ENCODE results near the gene CD200R1L. TPM values are rescaled to one million over a fixed set of nuclear protein-coding genes. Genes with fewer than 3 reads are reported as not detected.

CD200R1L gene
- total and polyA plus RNA-seq, 7 experiments from 2014 or later: not detected

GRCh38 chr3:112769286-112769978 is 77.2 kb downstream of the CD200R1L start:
- Histone ChIP-seq H3K4me1 (ENCODE audit: control insufficient read depth in 2 of 2, insufficient read depth in 2 of 2, low read length in 2 of 2) (peaks cover 4 to 19% of the 10 kb centered on the region in 2 donors), H3K9me3 (ENCODE audit: control insufficient read depth in 2 of 3, low read length in 3 of 3) (no peaks in the 10 kb centered on the region), H3K4me3 (ENCODE audit: low read length) (no peak overlapping the region), H3K27me3 (ENCODE audit: control insufficient read depth in 2 of 2, insufficient read depth in 2 of 2, low read length in 2 of 2) (no peaks in the 10 kb centered on the region), H3K36me3 (ENCODE audit: control insufficient read depth in 2 of 3, insufficient read depth in 3 of 3, low read length in 3 of 3) (no peaks in the 10 kb centered on the region), H3K27ac (ENCODE audit: low read depth, low read length) (no peak overlapping the region)
- ATAC-seq (no peak), DNase-seq (no peak)
- Mint-ChIP-seq H3K27me3 (no peaks in the 10 kb centered on the region), H3K27ac (no peak overlapping the region), H3K9me3 (peaks cover 0 to 3% (median 0%) of the 10 kb centered on the region in 11 donors), H3K36me3 (no peaks in the 10 kb centered on the region), H3K4me3 (no peak overlapping the region), H3K4me1 (peaks cover 4 to 14% (median 7%) of the 10 kb centered on the region in 7 donors)
- intact Hi-C loops (cut with micrococcal nuclease): no loop called here
- CTCF ChIA-PET: interaction anchor here (0.8 kb wide), 1 partner anchor 45 kb away, joined by 3 read pairs; no protein-coding TSS in a partner anchor
- POLR2A ChIA-PET: no interaction called here

- no peak overlapping the region for H3K4me3 ChIP-seq (ENCODE audit: low read length)
- H3K4me1 ChIP-seq (ENCODE audit: control insufficient read depth in 2 of 2, insufficient read depth in 2 of 2, low read length in 2 of 2): peaks cover 0 to 3% of the 10 kb centered on the region in 2 donors
- DNase-seq: no peak
- H3K27me3 ChIP-seq (ENCODE audit: control insufficient read depth in 2 of 2, insufficient read depth in 2 of 2, low read length in 2 of 2): no peaks in the 10 kb centered on the region
- no peak overlapping the region for H3K27ac ChIP-seq (ENCODE audit: low read depth, low read length)
- ATAC-seq: no peak
- H3K9me3 ChIP-seq (ENCODE audit: control insufficient read depth in 2 of 3, low read length in 3 of 3): no peaks in the 10 kb centered on the region
- Mint-ChIP-seq H3K4me3 (no peak overlapping the region), H3K36me3 (no peaks in the 10 kb centered on the region), H3K4me1 (peaks cover 0 to 8% (median 0%) of the 10 kb centered on the region in 7 donors), H3K27me3 (no peaks in the 10 kb centered on the region), H3K27ac (no peak overlapping the region), H3K9me3 (peaks cover 0 to 3% (median 0%) of the 10 kb centered on the region in 11 donors)
- intact Hi-C loops (cut with micrococcal nuclease): no loop called here
- no peaks in the 10 kb centered on the region for H3K36me3 ChIP-seq (ENCODE audit: control insufficient read depth in 2 of 3, insufficient read depth in 3 of 3, low read length in 3 of 3)
- CTCF ChIA-PET: no interaction called here
- POLR2A ChIA-PET: no interaction called here
Measured at GRCh38 chr3:112767777-112768176, 78.9 kb downstream of the CD200R1L start.

GRCh38 chr3:112767177-112767576 is 79.5 kb downstream of the CD200R1L start:
- Mint-ChIP-seq H3K9me3 (peaks cover 0 to 3% (median 0%) of the 10 kb centered on the region in 11 donors), H3K27me3 (no peaks in the 10 kb centered on the region), H3K4me3 (no peak overlapping the region), H3K27ac (no peak overlapping the region), H3K4me1 (peaks cover 0 to 8% (median 0%) of the 10 kb centered on the region in 7 donors), H3K36me3 (no peaks in the 10 kb centered on the region)
- DNase-seq (no peak), ATAC-seq (peak; percentile 42)
- ChIA-PET CTCF (interaction anchor here (0.6 kb wide), 1 partner anchor 11 kb away, joined by 4 read pairs; no protein-coding TSS in a partner anchor), POLR2A (no interaction called here)
- no peaks in the 10 kb centered on the region for H3K4me1 ChIP-seq (ENCODE audit: control insufficient read depth in 2 of 2, insufficient read depth in 2 of 2, low read length in 2 of 2)
- no peaks in the 10 kb centered on the region for H3K9me3 ChIP-seq (ENCODE audit: control insufficient read depth in 2 of 3, low read length in 3 of 3)
- no peak overlapping the region for H3K4me3 ChIP-seq (ENCODE audit: low read length)
- intact Hi-C loops (cut with micrococcal nuclease): no loop called here
- H3K27ac ChIP-seq (ENCODE audit: low read depth, low read length): no peak overlapping the region
- H3K36me3 ChIP-seq (ENCODE audit: control insufficient read depth in 2 of 3, insufficient read depth in 3 of 3, low read length in 3 of 3): no peaks in the 10 kb centered on the region
- H3K27me3 ChIP-seq (ENCODE audit: control insufficient read depth in 2 of 2, insufficient read depth in 2 of 2, low read length in 2 of 2): no peaks in the 10 kb centered on the region

Other genes with a start within 250 kb of the CD200R1L start
- gene CCDC80, start 205.7 kb downstream of the CD200R1L start, total RNA-seq: under 1 TPM in 2 of 5 experiments, not detected in 3; 0.05 to 0.12 TPM
- gene CCDC80, start 205.7 kb downstream of the CD200R1L start, polyA plus RNA-seq: under 1 TPM in 1 of 2 donors, not detected in 1; 0.08 TPM
- 10 to 100 TPM; 11.2 to 22.9 (median 17.8) TPM for gene CD200R1, start 128.2 kb upstream of the CD200R1L start, total RNA-seq
- gene CD200R1, start 128.2 kb upstream of the CD200R1L start, polyA plus RNA-seq: 10 to 100 TPM; 18.8 to 20.9 TPM
- 10 to 100 TPM; 12.6 to 49.1 (median 26.4) TPM for gene GTPBP8, start 144.1 kb upstream of the CD200R1L start, total RNA-seq
- 10 to 100 TPM; 31.1 to 32.8 TPM for gene GTPBP8, start 144.1 kb upstream of the CD200R1L start, polyA plus RNA-seq